Left lung (tissue), 10 donors: ENCODE data around the gene CPD. TPM values are rescaled to one million over a fixed set of nuclear protein-coding genes. Genes with fewer than 3 reads are reported as not detected.
A peak's percentile ranks its signal among the peaks of the same experiment; 100 is the strongest.

ENCODE experiments used
- ATAC-seq: fragments of 200-7000 bp; cut with Tn5 transposase; one replicate; pipeline ENCODE4 v1.9.1; 2020; ENCODE audit warnings: moderate library complexity
- DNase-seq, 4 donors: peaks; one replicate each; pipeline ENCODE4 v3.0.0-alpha.2; 2013 to 2020
- H3K27ac ChIP-seq, 2 donors: fragments of 200-600 bp; sonication (generic) in 1 of 2; one replicate each; pipeline versions ENCODE4 v1.5.0 to v1.8.0; 2020 to 2021
- H3K27me3 ChIP-seq, 2 donors: fragments of 200-600 bp; sonication (generic) in 1 of 2; one replicate each; pipeline versions ENCODE4 v1.5.0 to v1.8.0; 2020 to 2021
- H3K36me3 ChIP-seq, 2 donors: fragments of 200-600 bp; sonication (generic) in 1 of 2; one replicate each; pipeline versions ENCODE4 v1.5.0 to v1.8.0; 2020 to 2021
- H3K4me1 ChIP-seq, 2 donors: fragments of 200-600 bp; one replicate each; pipeline ENCODE4 v1.8.0; 2021
- H3K4me3 ChIP-seq, 2 donors: fragments of 200-600 bp; sonication (generic) in 1 of 2; one replicate each; pipeline versions ENCODE4 v1.5.0 to v1.8.0; 2020 to 2021; ENCODE audit warnings: mild to moderate bottlenecking in 1 of 2
- H3K9me3 ChIP-seq, 2 donors: fragments of 200-600 bp; sonication (generic) in 1 of 2; one replicate each; pipeline versions ENCODE4 v1.5.0 to v1.8.0; 2020 to 2021
- intact Hi-C, 2 donors: fragments of 100-400 bp; cut with DNase I; formaldehyde crosslinking; loops; one replicate each; pipeline versions ENCODE4 v1.11.2 to v1.14.2; 2022
- polyA plus RNA-seq, 6 donors: library from polyadenylated mRNA; unstranded; fragments of 120-200 nt; gene quantifications; one replicate each; pipeline ENCODE4 v1.2.1, GENCODE V29; 2013; ENCODE audit not compliant: insufficient read length in 6 of 6
- total RNA-seq, 2 donors: library from RNA; stranded (reverse); fragmentation: NEBNext Ultra II Directional; extraction: Animal tissue kit (Norgen Biotek cat#: 25700); gene quantifications; one replicate each; pipeline ENCODE4 v1.2.1, GENCODE V29; 2021
- TF ChIP-seq, protein P1 (sequence below), 2 donors: fragments of 200-600 bp; sonication (generic) in 1 of 2; IDR thresholded peaks; one replicate each; pipeline versions ENCODE4 v1.5.0 to v1.8.0; 2021; ENCODE audit warnings: antibody characterized with exemption in 2 of 2
- donor health status: DM: no; HTN: yes; CAD: no.
- donor health status: DM: no; HTN: no; CAD: no.

CPD gene
- total and polyA plus RNA-seq, 8 donors, result 48.5 to 124 (median 53.9) TPM

GRCh38 chr17:30357476-30357875 lies 21.3 kb upstream of the CPD start:
- Histone ChIP-seq H3K27me3 (no peaks in the 10 kb centered on the region), H3K4me3 (no peak overlapping the region), H3K9me3 (peaks cover 0 to 10% of the 10 kb centered on the region in 2 donors), H3K4me1 (peaks cover 0 to 31% of the 10 kb centered on the region in 2 donors), H3K36me3 (no peaks in the 10 kb centered on the region), H3K27ac (no peak overlapping the region)
- TF ChIP-seq, protein P1, sequence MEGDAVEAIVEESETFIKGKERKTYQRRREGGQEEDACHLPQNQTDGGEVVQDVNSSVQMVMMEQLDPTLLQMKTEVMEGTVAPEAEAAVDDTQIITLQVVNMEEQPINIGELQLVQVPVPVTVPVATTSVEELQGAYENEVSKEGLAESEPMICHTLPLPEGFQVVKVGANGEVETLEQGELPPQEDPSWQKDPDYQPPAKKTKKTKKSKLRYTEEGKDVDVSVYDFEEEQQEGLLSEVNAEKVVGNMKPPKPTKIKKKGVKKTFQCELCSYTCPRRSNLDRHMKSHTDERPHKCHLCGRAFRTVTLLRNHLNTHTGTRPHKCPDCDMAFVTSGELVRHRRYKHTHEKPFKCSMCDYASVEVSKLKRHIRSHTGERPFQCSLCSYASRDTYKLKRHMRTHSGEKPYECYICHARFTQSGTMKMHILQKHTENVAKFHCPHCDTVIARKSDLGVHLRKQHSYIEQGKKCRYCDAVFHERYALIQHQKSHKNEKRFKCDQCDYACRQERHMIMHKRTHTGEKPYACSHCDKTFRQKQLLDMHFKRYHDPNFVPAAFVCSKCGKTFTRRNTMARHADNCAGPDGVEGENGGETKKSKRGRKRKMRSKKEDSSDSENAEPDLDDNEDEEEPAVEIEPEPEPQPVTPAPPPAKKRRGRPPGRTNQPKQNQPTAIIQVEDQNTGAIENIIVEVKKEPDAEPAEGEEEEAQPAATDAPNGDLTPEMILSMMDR (IDR thresholded peaks at IDR 0.05), result no peak
- no peak for DNase-seq
- ATAC-seq, result no peak
- intact Hi-C loops, result no loop called here

- Histone ChIP-seq H3K27me3 (no peaks in the 10 kb centered on the region), H3K9me3 (peaks cover 0 to 10% of the 10 kb centered on the region in 2 donors), H3K36me3 (no peaks in the 10 kb centered on the region), H3K27ac (no peak overlapping the region), H3K4me1 (peaks cover 0 to 31% of the 10 kb centered on the region in 2 donors), H3K4me3 (no peak overlapping the region)
- intact Hi-C loops, result no loop called here
- DNase-seq, result no peak
- TF ChIP-seq, protein P1 (IDR thresholded peaks at IDR 0.05), result no peak
- ATAC-seq, result no peak
These were observed 20.5 kb upstream of the CPD start for GRCh38 chr17:30358055-30358760.

GRCh38 chr17:30360086-30360808 lies 18.5 kb upstream of the CPD start:
- DNase-seq, result no peak
- TF ChIP-seq, protein P1 (IDR thresholded peaks at IDR 0.05), result no peak
- H3K27me3 ChIP-seq, result no peaks in the 10 kb centered on the region
- intact Hi-C loops, result no loop called here
- H3K9me3 ChIP-seq, result peaks cover 0 to 10% of the 10 kb centered on the region in 2 donors
- H3K4me3 ChIP-seq, result no peak overlapping the region
- no peak for ATAC-seq
- peaks cover 4 to 36% of the 10 kb centered on the region in 2 donors for H3K4me1 ChIP-seq
- no peaks in the 10 kb centered on the region for H3K36me3 ChIP-seq
- peak overlapping the region in 1 of 2 donors; percentile 88 for H3K27ac ChIP-seq

- TF ChIP-seq, protein P1 (IDR thresholded peaks at IDR 0.05), result no peak
- intact Hi-C loops, result no loop called here
- ATAC-seq (no peak), DNase-seq (no peak)
- Histone ChIP-seq H3K27ac (no peak overlapping the region), H3K27me3 (no peaks in the 10 kb centered on the region), H3K4me1 (peaks cover 4 to 36% of the 10 kb centered on the region in 2 donors), H3K36me3 (no peaks in the 10 kb centered on the region), H3K9me3 (peaks cover 0 to 10% of the 10 kb centered on the region in 2 donors), H3K4me3 (no peak overlapping the region)
These were observed 16.9 kb upstream of the CPD start for GRCh38 chr17:30361766-30362279.

- H3K27me3 ChIP-seq, result no peaks in the 10 kb centered on the region
- H3K9me3 ChIP-seq, result peaks cover 0 to 10% of the 10 kb centered on the region in 2 donors
- no peaks in the 10 kb centered on the region for H3K36me3 ChIP-seq
- no peak overlapping the region for H3K4me3 ChIP-seq
- DNase-seq (peak in 1 of 4 donors; percentile 56), ATAC-seq (peak; percentile 79)
- TF ChIP-seq, protein P1 (IDR thresholded peaks at IDR 0.05), result no peak
- intact Hi-C loops, result no loop called here
- H3K27ac ChIP-seq, result peak overlapping the region; percentile 13 to 71
- peaks cover 4 to 41% of the 10 kb centered on the region in 2 donors for H3K4me1 ChIP-seq
These were observed 15.0 kb upstream of the CPD start for GRCh38 chr17:30363715-30364202.
